ENCODE measurements around the gene CHCHD3.

GRCh38 chr7:132966754-132967469, 115.0 kb downstream of the CHCHD3 start:
- TF ChIP-seq ZNF70 (CRISPR knock-in tag; IDR thresholded peaks at IDR 0.05) (no peak), GLIS3 (CRISPR knock-in tag; IDR thresholded peaks at IDR 0.05) (no peak), CREB5 (CRISPR knock-in tag; IDR thresholded peaks at IDR 0.05; ENCODE audit: low read depth) (no peak), PATZ1 (CRISPR knock-in tag; IDR thresholded peaks at IDR 0.05; ENCODE audit: borderline replicate concordance) (no peak), RARB (CRISPR knock-in tag; IDR thresholded peaks at IDR 0.05) (no peak), ESRRG (CRISPR knock-in tag; IDR thresholded peaks at IDR 0.05) (no peak), ZNF565 (CRISPR knock-in tag; conservative IDR thresholded peaks at IDR 0.05; ENCODE audit: low read depth) (no peak), ZFP30 (CRISPR knock-in tag; IDR thresholded peaks at IDR 0.05) (no peak), TOX (CRISPR knock-in tag; IDR thresholded peaks at IDR 0.05; ENCODE audit: borderline replicate concordance) (no peak), BACH2 (CRISPR knock-in tag; IDR thresholded peaks at IDR 0.05; ENCODE audit: borderline replicate concordance) (no peak), ZFP3 (CRISPR knock-in tag; IDR thresholded peaks at IDR 0.05) (no peak), ZC3H10 (CRISPR knock-in tag; IDR thresholded peaks at IDR 0.05) (no peak), TCF4 (CRISPR knock-in tag; IDR thresholded peaks at IDR 0.05; ENCODE audit: borderline replicate concordance) (no peak), ZNF8 (CRISPR knock-in tag; IDR thresholded peaks at IDR 0.05) (no peak)

All from SK-N-SH treated with all-trans-retinoic acid at 6 μM for 48 hours (cell line).